NK-92 (cell line): ENCODE data around the gene AIFM2.
"Not testable (repeated sequence)": the region's sequence is repeated elsewhere in the genome, so short reads cannot be mapped to it uniquely, and the experiment has no call there.

Experiments
- DNase-seq: peaks from one replicate; lab custom pipeline; 2025; ENCODE audit not compliant: unreplicated experiment; lab: John Stamatoyannopoulos, UW

AIFM2 gene

GRCh38 chr10:70096016-70096704 lies 36.5 kb downstream of the AIFM2 start:
- DNase-seq: no peak

- no peak for DNase-seq
Measured at GRCh38 chr10:70094250-70094649, 38.4 kb downstream of the AIFM2 start.

GRCh38 chr10:70093335-70093944 lies 39.2 kb downstream of the AIFM2 start:
- no peak for DNase-seq

GRCh38 chr10:70092389-70092718 lies 40.3 kb downstream of the AIFM2 start:
- no peak for DNase-seq

GRCh38 chr10:70090951-70091350 lies 41.7 kb downstream of the AIFM2 start:
- no peak for DNase-seq

GRCh38 chr10:70090013-70090412 lies 42.6 kb downstream of the AIFM2 start:
- DNase-seq: no peak

GRCh38 chr10:70088308-70088698 lies 44.3 kb downstream of the AIFM2 start:
- no peak for DNase-seq

- no peak for DNase-seq
Measured at GRCh38 chr10:70087616-70088307, 44.9 kb downstream of the AIFM2 start.

- no peak for DNase-seq
Measured at GRCh38 chr10:70085975-70086613, 46.5 kb downstream of the AIFM2 start.

GRCh38 chr10:70084189-70084588 lies 48.4 kb downstream of the AIFM2 start:
- DNase-seq: no peak

- DNase-seq: not testable (repeated sequence)
Measured at GRCh38 chr10:70080789-70081188, 51.8 kb downstream of the AIFM2 start.

GRCh38 chr10:70078937-70079336 lies 53.7 kb downstream of the AIFM2 start:
- DNase-seq: no peak

GRCh38 chr10:70078329-70078728 lies 54.3 kb downstream of the AIFM2 start:
- DNase-seq: no peak

- DNase-seq: no peak
Measured at GRCh38 chr10:70074971-70075370, 57.7 kb downstream of the AIFM2 start.

- DNase-seq: no peak
Measured at GRCh38 chr10:70074165-70074564, 58.5 kb downstream of the AIFM2 start.

- no peak for DNase-seq
Measured at GRCh38 chr10:70070834-70071233, 61.8 kb downstream of the AIFM2 start.

GRCh38 chr10:70069346-70069745 lies 63.3 kb downstream of the AIFM2 start:
- DNase-seq: no peak

- no peak for DNase-seq
Measured at GRCh38 chr10:70068925-70069324, 63.7 kb downstream of the AIFM2 start.

- DNase-seq: no peak
Measured at GRCh38 chr10:70067586-70067985, 65.0 kb downstream of the AIFM2 start.

GRCh38 chr10:70066190-70066589 lies 66.4 kb downstream of the AIFM2 start:
- no peak for DNase-seq

GRCh38 chr10:70064486-70064885 lies 68.1 kb downstream of the AIFM2 start:
- DNase-seq: no peak
